HepG2 (cell line): Measurements from ENCODE around the gene ACTG2. TPM values are rescaled to one million over a fixed set of nuclear protein-coding genes. Genes with fewer than 3 reads are reported as not detected.

Experiments
- DMTF1 ChIP-seq: sonication (generic); formaldehyde crosslinking; IDR thresholded peaks from 2 replicates; pipeline ENCODE4 v1.4.0; 2020; ENCODE audit warnings: mild to moderate bottlenecking, missing genetic modification reagents
- E2F1 ChIP-seq: sonication (generic); formaldehyde crosslinking; IDR thresholded peaks from 2 replicates; pipeline ENCODE4 v1.5.0; 2020; ENCODE audit warnings: missing genetic modification reagents
- GATAD1 ChIP-seq: IDR thresholded peaks from 2 replicates; pipeline ENCODE4 v1.6.1; 2016; ENCODE audit warnings: missing genetic modification reagents, missing compliant biosample characterization
- GZF1 ChIP-seq: sonication (generic); formaldehyde crosslinking; IDR thresholded peaks from 2 replicates; pipeline ENCODE4 v1.5.1; 2020; ENCODE audit warnings: mild to moderate bottlenecking, missing genetic modification reagents
- HNF1A ChIP-seq, 2 experiments: sonication (generic) in 1 of 2; formaldehyde crosslinking in 1 of 2; IDR thresholded peaks; 2 replicates each; pipeline versions ENCODE4 v1.4.0 to v1.6.1; 2016 to 2020; ENCODE audit warnings: borderline replicate concordance in 1 of 2, low read depth in 1 of 2, mild to moderate bottlenecking in 1 of 2, missing genetic modification reagents in 1 of 2
- HNRNPLL ChIP-seq: fragments of 200-400 bp; formaldehyde crosslinking; IDR thresholded peaks from 2 replicates; pipeline ENCODE4 v1.6.1; 2017; ENCODE audit warnings: mild to moderate bottlenecking, low read depth, low read length; ENCODE audit not compliant: poor library complexity, severe bottlenecking
- MAFG ChIP-seq: sonication (generic); formaldehyde crosslinking; IDR thresholded peaks from 2 replicates; pipeline ENCODE4 v1.5.1; 2020; ENCODE audit warnings: mild to moderate bottlenecking, missing genetic modification reagents
- MAZ ChIP-seq, 2 experiments: sonication (generic) in 1 of 2; formaldehyde crosslinking in 1 of 2; IDR thresholded peaks; 2 replicates each; pipeline versions ENCODE4 v1.5.0 to v1.6.1; 2012 to 2020; ENCODE audit warnings: low read depth in 2 of 2, mild to moderate bottlenecking in 2 of 2, borderline replicate concordance in 1 of 2, improper control_type of control experiment in 1 of 2, low read length in 1 of 2, missing genetic modification reagents in 1 of 2, moderate library complexity in 1 of 2
- MBD4 ChIP-seq: IDR thresholded peaks from 2 replicates; pipeline ENCODE4 v1.6.1; 2012; ENCODE audit warnings: low read length, inconsistent platforms, borderline replicate concordance
- NCOR1 ChIP-seq: fragments of 200-600 bp; sonication (generic); IDR thresholded peaks from 2 replicates; pipeline ENCODE4 v1.7.0; 2017; ENCODE audit warnings: antibody characterized with exemption, low read length, borderline replicate concordance
- POGZ ChIP-seq: sonication (generic); formaldehyde crosslinking; IDR thresholded peaks from 2 replicates; pipeline ENCODE4 v1.4.0; 2020; ENCODE audit warnings: mild to moderate bottlenecking, missing genetic modification reagents
- RBFOX2 ChIP-seq: fragments of 200-400 bp; formaldehyde crosslinking; IDR thresholded peaks from 2 replicates; pipeline ENCODE4 v1.6.1; 2017; ENCODE audit warnings: low read depth, mild to moderate bottlenecking, low read length
- RCOR2 ChIP-seq: IDR thresholded peaks from 2 replicates; pipeline ENCODE4 v1.6.1; 2016; ENCODE audit warnings: missing biosample characterization, missing genetic modification reagents
- RXRA ChIP-seq: sonication (generic); formaldehyde crosslinking; IDR thresholded peaks from 2 replicates; pipeline ENCODE4 v1.5.1; 2020; ENCODE audit warnings: missing genetic modification reagents
- TCF12 ChIP-seq, 2 experiments: fragments of 450-650 bp in 1 of 2; sonication (generic) in 1 of 2; formaldehyde crosslinking in 1 of 2; IDR thresholded peaks; 2 replicates each; pipeline versions ENCODE4 v1.6.1 to v1.8.0; 2017 to 2022; ENCODE audit warnings: antibody characterized with exemption in 1 of 2, mild to moderate bottlenecking in 1 of 2, missing genetic modification reagents in 1 of 2, moderate library complexity in 1 of 2
- THAP9 ChIP-seq: sonication (generic); formaldehyde crosslinking; IDR thresholded peaks from 2 replicates; pipeline ENCODE4; 2020; ENCODE audit warnings: missing genetic modification reagents, mild to moderate bottlenecking, borderline replicate concordance
- polyA plus RNA-seq, 8 experiments: library from polyadenylated mRNA; depleted of rRNA in 3 of 8; stranded (reverse) in 7 of 8; unstranded in 1 of 8; fragments of >200 nt; fragmentation: Illumina TruSeq in 4 of 8; extraction: Trizol in 4 of 8; gene quantifications; 2 replicates each; pipeline versions ENCODE4 v1.2.1 to v1.2.3, GENCODE V29; 2011 to 2016; ENCODE audit warnings: low read depth in 4 of 8, missing spikeins in 1 of 8, mixed read lengths in 1 of 8; ENCODE audit not compliant: insufficient read depth in 1 of 8
- total RNA-seq, 5 experiments: library from RNA; depleted of rRNA; stranded (reverse); fragments of >200 nt; fragmentation: Illumina TruSeq; extraction: Trizol; gene quantifications; 2 replicates each; pipeline ENCODE4 v1.2.3, GENCODE V29; 2016; ENCODE audit warnings: low read depth in 1 of 5

The ACTG2 gene
- total and polyA plus RNA-seq, 2 of the 13 experiments (the other 11 are each of a cell fraction or from before 2014, with no cell fraction given) = 0.13 TPM; not detected in 1

- TF ChIP-seq THAP9 (peak; percentile 94), MAFG (no peak), NCOR1 (peak; percentile 39; the same call in 1 of the 2 replicates), TCF12 (IDR thresholded peaks at IDR 0.05) (no peak), TCF12 (CRISPR knock-in tag; IDR thresholded peaks at IDR 0.05) (no peak), RCOR2 (CRISPR knock-in tag) (peak; percentile 33; the same call in 1 of the 2 replicates), DMTF1 (peak; percentile 57; the same call in 1 of the 2 replicates), HNRNPLL (peak; percentile 84), GATAD1 (CRISPR knock-in tag) (peak; percentile 96), RXRA (CRISPR knock-in tag) (peak; percentile 89), MAZ (IDR thresholded peaks at IDR 0.05; ENCODE audit: borderline replicate concordance, low read depth, low read length) (no peak; the same call in 1 of the 2 replicates), MAZ (CRISPR knock-in tag; IDR thresholded peaks at IDR 0.05; ENCODE audit: low read depth) (peak; percentile 89), HNF1A (IDR thresholded peaks at IDR 0.05; ENCODE audit: low read depth) (no peak), HNF1A (CRISPR knock-in tag; IDR thresholded peaks at IDR 0.05; ENCODE audit: borderline replicate concordance) (peak; percentile 70; the same call in 1 of the 2 replicates), MBD4 (no peak), E2F1 (CRISPR knock-in tag) (peak; percentile 75; the same call in 1 of the 2 replicates), GZF1 (CRISPR knock-in tag) (no peak; the same call in 1 of the 2 replicates), RBFOX2 (peak; percentile 98), POGZ (CRISPR knock-in tag) (peak; percentile 99)
These were observed 33.9 kb downstream of the ACTG2 start, which contains the start of gene DGUOK (continued) for GRCh38 chr2:73926493-73927327.
